Aorta (tissue), 5 donors: ENCODE results near the gene DNM2. TPM values are rescaled to one million over a fixed set of nuclear protein-coding genes. Genes with fewer than 3 reads are reported as not detected.

Source experiments
- ATAC-seq: fragments of 200-7000 bp; cut with Tn5 transposase; one replicate; pipeline ENCODE4 v1.9.1; 2022; ENCODE audit warnings: moderate library complexity; ENCODE audit not compliant: low FRiP score
- DNase-seq, 2 donors: peaks; one replicate each; pipeline ENCODE4 v3.0.0-alpha.2; 2020
- H3K27ac ChIP-seq, 2 donors: one replicate each; pipeline ENCODE4 v1.5.1; 2013; ENCODE audit warnings: low read length in 2 of 2, mild to moderate bottlenecking in 2 of 2, moderate library complexity in 2 of 2, control low read depth in 1 of 2, inconsistent platforms in 1 of 2, low read depth in 1 of 2
- H3K27me3 ChIP-seq, 2 donors: one replicate each; pipeline ENCODE4 v1.6.1; 2013; ENCODE audit warnings: control low read depth in 1 of 2, low read length in 1 of 2, mild to moderate bottlenecking in 1 of 2, moderate library complexity in 1 of 2; ENCODE audit not compliant: insufficient read depth in 2 of 2, control insufficient read depth in 1 of 2
- H3K36me3 ChIP-seq, 2 donors: one replicate each; pipeline ENCODE4 v1.6.1; 2013; ENCODE audit warnings: control low read depth in 1 of 2, low read length in 1 of 2, mild to moderate bottlenecking in 1 of 2; ENCODE audit not compliant: insufficient read depth in 2 of 2, control insufficient read depth in 1 of 2
- H3K4me1 ChIP-seq, 2 donors: one replicate each; pipeline ENCODE4 v1.6.1; 2013; ENCODE audit warnings: low read length in 2 of 2, control low read depth in 1 of 2, mild to moderate bottlenecking in 1 of 2, moderate library complexity in 1 of 2; ENCODE audit not compliant: insufficient read depth in 2 of 2, control insufficient read depth in 1 of 2
- H3K4me3 ChIP-seq, 2 donors: one replicate each; pipeline ENCODE4 v1.5.1; 2013; ENCODE audit warnings: low read length in 2 of 2, control low read depth in 1 of 2, mild to moderate bottlenecking in 1 of 2
- H3K9me3 ChIP-seq: one replicate; pipeline ENCODE4 v1.6.1; 2013; ENCODE audit warnings: mild to moderate bottlenecking, low read length; ENCODE audit not compliant: control insufficient read depth
- WGBS, 2 donors: extraction: QIAGEN DNeasy Blood & Tissue Kit; methylation state at CpG; one replicate each; pipeline ENCODE4 v1.1.7; 2013; 5-methylcytosine and 5-hydroxymethylcytosine counted together
- intact Hi-C, 2 donors: fragments of 100-400 bp; cut with DNase I; formaldehyde crosslinking; loops; one replicate each; pipeline versions ENCODE4 v1.14.2 to v1.15.0; 2022
- polyA plus RNA-seq, 2 donors: library from polyadenylated mRNA; stranded (reverse); fragments of 200-250 nt; gene quantifications; one replicate each; pipeline ENCODE4 v1.2.3, GENCODE V29; 2013
- total RNA-seq, 2 donors: library from RNA; stranded (reverse); fragmentation: NEBNext Ultra II Directional; extraction: Animal tissue kit (Norgen Biotek cat#: 25700); gene quantifications; one replicate each; pipeline ENCODE4 v1.2.1, GENCODE V29; 2021
- donor health status: healthy with polysubstance abuse.
- donor health status: Bipolar disorder and iron deficiency.
- donor health status: DM: no; HTN: no; CAD: no.
- donor health status: DM: no; HTN: no; CAD: no.
- donor health status: DM: yes; HTN: yes; CAD: no.

The DNM2 gene
- total and polyA plus RNA-seq, 4 donors: 51.7 to 160 (median 104) TPM

- no peaks in the 10 kb centered on the region for H3K9me3 ChIP-seq
- intact Hi-C loops: no loop called here
- H3K36me3 ChIP-seq: peaks cover 0 to 12% of the 10 kb centered on the region in 2 donors
- no peaks in the 10 kb centered on the region for H3K4me1 ChIP-seq
- no peak overlapping the region for H3K4me3 ChIP-seq
- no peaks in the 10 kb centered on the region for H3K27me3 ChIP-seq
- DNase-seq (no peak), ATAC-seq (peak; percentile 49)
- no peak overlapping the region for H3K27ac ChIP-seq
- 78% methylated on average over 28 to 31 of the region's 31 CpGs for WGBS, 2 donors
These were observed 31.0 kb upstream of the DNM2 start for GRCh38 chr19:10686661-10687517.

GRCh38 chr19:10687518-10688288 lies 30.2 kb upstream of the DNM2 start:
- Histone ChIP-seq H3K36me3 (peaks cover 0 to 9% of the 10 kb centered on the region in 2 donors), H3K4me1 (no peaks in the 10 kb centered on the region), H3K27me3 (no peaks in the 10 kb centered on the region), H3K9me3 (no peaks in the 10 kb centered on the region), H3K4me3 (no peak overlapping the region), H3K27ac (no peak overlapping the region)
- ATAC-seq (no peak), DNase-seq (no peak)
- intact Hi-C loops: no loop called here
- WGBS, 2 donors: 87 to 90% methylated on average over 25 of the region's 25 CpGs

- 89 to 90% methylated on average over 27 of the region's 27 CpGs for WGBS, 2 donors
- ATAC-seq: no peak
- peaks cover 0 to 7% of the 10 kb centered on the region in 2 donors for H3K36me3 ChIP-seq
These were observed 29.2 kb upstream of the DNM2 start for GRCh38 chr19:10688545-10689280.

GRCh38 chr19:10690341-10690781 lies 27.5 kb upstream of the DNM2 start:
- 37 to 46% methylated on average over 7 of the region's 7 CpGs for WGBS, 2 donors
- H3K36me3 ChIP-seq: peaks cover 0 to 7% of the 10 kb centered on the region in 2 donors
- no peaks in the 10 kb centered on the region for H3K4me1 ChIP-seq
- DNase-seq: no peak
- H3K27ac ChIP-seq: no peak overlapping the region
- no peaks in the 10 kb centered on the region for H3K9me3 ChIP-seq
- no peak for ATAC-seq
- no peak overlapping the region for H3K4me3 ChIP-seq
- no peaks in the 10 kb centered on the region for H3K27me3 ChIP-seq
- intact Hi-C loops: no loop called here

More at GRCh38 chr19:10688545-10689280, 29.2 kb upstream of the DNM2 start:
- no peaks in the 10 kb centered on the region for H3K4me1 ChIP-seq
- H3K27me3 ChIP-seq: no peaks in the 10 kb centered on the region
- H3K9me3 ChIP-seq: no peaks in the 10 kb centered on the region
- intact Hi-C loops: no loop called here
- no peak overlapping the region for H3K4me3 ChIP-seq
- no peak for DNase-seq
- no peak overlapping the region for H3K27ac ChIP-seq

- Histone ChIP-seq H3K36me3 (peaks cover 0 to 7% of the 10 kb centered on the region in 2 donors), H3K9me3 (no peaks in the 10 kb centered on the region), H3K4me1 (no peaks in the 10 kb centered on the region), H3K27ac (no peak overlapping the region), H3K4me3 (no peak overlapping the region), H3K27me3 (no peaks in the 10 kb centered on the region)
- ATAC-seq: no peak
- intact Hi-C loops: no loop called here
- 82 to 85% methylated on average over 23 of the region's 23 CpGs for WGBS, 2 donors
- no peak for DNase-seq
These were observed 26.5 kb upstream of the DNM2 start for GRCh38 chr19:10691178-10691881.

- H3K27me3 ChIP-seq: no peaks in the 10 kb centered on the region
- DNase-seq (no peak), ATAC-seq (no peak)
- no peaks in the 10 kb centered on the region for H3K9me3 ChIP-seq
- intact Hi-C loops: no loop called here
- no peak overlapping the region for H3K4me3 ChIP-seq
- no peak overlapping the region for H3K27ac ChIP-seq
- peaks cover 0 to 7% of the 10 kb centered on the region in 2 donors for H3K36me3 ChIP-seq
- whole genome bisulfite sequencing, 2 donors: 78 to 82% methylated on average over 5 of the region's 5 CpGs
- no peaks in the 10 kb centered on the region for H3K4me1 ChIP-seq
These were observed 26.0 kb upstream of the DNM2 start for GRCh38 chr19:10691883-10692282.

GRCh38 chr19:10692673-10693264 lies 25.1 kb upstream of the DNM2 start:
- Histone ChIP-seq H3K36me3 (peaks cover 0 to 7% of the 10 kb centered on the region in 2 donors), H3K4me3 (no peak overlapping the region), H3K4me1 (no peaks in the 10 kb centered on the region), H3K27ac (no peak overlapping the region), H3K27me3 (no peaks in the 10 kb centered on the region), H3K9me3 (no peaks in the 10 kb centered on the region)
- DNase-seq: no peak
- intact Hi-C loops: no loop called here
- no peak for ATAC-seq
- 89 to 90% methylated on average over 5 of the region's 5 CpGs for WGBS, 2 donors
